ENCODE data around the gene SLC38A2.

- TF ChIP-seq CTCF (IDR thresholded peaks at IDR 0.05; ENCODE audit: insufficient read depth, low read length, poor library complexity, severe bottlenecking) (no peak), EZH2phosphoT487 (conservative IDR thresholded peaks at IDR 0.05; ENCODE audit: low read length) (no peak)
Measured at GRCh38 chr12:46414591-46415268, 42.2 kb upstream of the SLC38A2 start.

Data from SU-DHL-6 (cell line).